Smooth muscle cell (in vitro differentiated cells): Measurements from ENCODE around the gene RGS9BP. TPM values are rescaled to one million over a fixed set of nuclear protein-coding genes. Genes with fewer than 3 reads are reported as not detected.
A peak's percentile ranks its signal among the peaks of the same experiment; 100 is the strongest.
"Not testable (repeated sequence)": the region's sequence is repeated elsewhere in the genome, so short reads cannot be mapped to it uniquely, and the experiment has no call there.

Experiments used
- DNase-seq: peaks from one replicate; lab custom pipeline; 2025; ENCODE audit not compliant: unreplicated experiment; lab: John Stamatoyannopoulos, UW
- H2AFZ ChIP-seq: fragments of 200-600 bp; sonication (generic); 2 replicates; pipeline ENCODE4 v1.6.0; 2016; ENCODE audit warnings: antibody characterized with exemption, low read depth, mild to moderate bottlenecking
- H3F3A ChIP-seq: fragments of 200-600 bp; sonication (generic); 2 replicates; pipeline ENCODE4 v1.6.0; 2017; ENCODE audit warnings: antibody characterized with exemption, low read depth
- H3K27ac ChIP-seq: fragments of 200-600 bp; sonication (generic); 2 replicates; pipeline ENCODE4 v1.5.1; 2016; ENCODE audit warnings: low read depth, mild to moderate bottlenecking
- H3K27me3 ChIP-seq: fragments of 200-600 bp; sonication (generic); 2 replicates; pipeline ENCODE4 v1.6.1; 2016; ENCODE audit warnings: low read depth, mild to moderate bottlenecking
- H3K36me3 ChIP-seq: fragments of 200-600 bp; sonication (generic); 2 replicates; pipeline ENCODE4 v1.5.1; 2016; ENCODE audit warnings: low read depth
- H3K4me1 ChIP-seq: fragments of 200-600 bp; sonication (generic); 2 replicates; pipeline ENCODE4 v1.5.1; 2016; ENCODE audit warnings: low read depth
- H3K4me2 ChIP-seq: fragments of 200-600 bp; sonication (generic); 2 replicates; pipeline ENCODE4 v1.6.0; 2016; ENCODE audit warnings: mild to moderate bottlenecking
- H3K4me3 ChIP-seq: fragments of 200-600 bp; sonication (generic); 2 replicates; pipeline ENCODE4 v1.5.1; 2016; ENCODE audit warnings: mild to moderate bottlenecking
- H3K79me2 ChIP-seq: fragments of 200-600 bp; sonication (generic); 2 replicates; pipeline ENCODE4 v1.6.0; 2016; ENCODE audit warnings: low read depth, mild to moderate bottlenecking
- H3K9ac ChIP-seq: fragments of 200-600 bp; sonication (generic); 2 replicates; pipeline ENCODE4 v1.6.0; 2016; ENCODE audit warnings: low read depth
- H3K9me3 ChIP-seq: fragments of 200-600 bp; sonication (generic); replicated peaks from 2 replicates; pipeline ENCODE4 v1.5.1; 2016; ENCODE audit warnings: low read depth
- H4K20me1 ChIP-seq: fragments of 200-600 bp; sonication (generic); 2 replicates; pipeline ENCODE4 v1.6.0; 2016; ENCODE audit warnings: low read depth
- WGBS: methylation state at CpG from one replicate; pipeline ENCODE4 v1.1.7; 2016; ENCODE audit warnings: low lambda C conversion rate; 5-methylcytosine and 5-hydroxymethylcytosine counted together
- polyA plus RNA-seq: library from polyadenylated mRNA; unstranded; fragments of >200 nt; fragmentation: Nextera tagmentation; extraction: Ambion mirVana; gene quantifications from 2 replicates; pipeline ENCODE4 v1.2.1, GENCODE V29; 2016
- total RNA-seq: library from RNA; depleted of rRNA; stranded (reverse); fragments of >200 nt; gene quantifications from 2 replicates; pipeline ENCODE4 v1.2.3, GENCODE V29; 2014
- TF ChIP-seq, protein P1 (sequence below): fragments of 200-600 bp; sonication (generic); IDR thresholded peaks from 2 replicates; pipeline ENCODE4 v1.5.1; 2017; ENCODE audit warnings: borderline replicate concordance, mild to moderate bottlenecking, antibody characterized with exemption; ENCODE audit not compliant: insufficient read depth, poor library complexity, severe bottlenecking

The RGS9BP gene
- total and polyA plus RNA-seq, 2 experiments from 2014 or later: not detected

DNA sequence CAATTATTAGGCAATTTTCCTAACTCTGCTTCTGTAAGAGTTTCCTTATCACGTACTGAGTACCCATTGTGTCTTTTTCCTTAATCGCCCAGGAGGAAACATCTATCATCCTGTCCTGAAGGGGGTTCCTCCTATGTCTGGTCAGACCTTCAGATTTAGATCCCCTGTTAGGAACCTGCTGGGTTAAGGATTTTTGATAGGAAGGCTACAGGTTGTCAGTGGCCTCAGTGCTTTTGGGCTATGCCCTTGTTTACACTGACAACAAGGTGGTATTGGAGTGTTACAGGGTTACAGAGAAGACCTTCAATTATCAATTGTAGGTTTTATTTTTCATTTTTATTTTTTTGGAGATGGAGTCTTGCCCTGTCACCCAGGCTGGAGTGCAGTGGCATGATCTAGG is 19.2 kb downstream of the RGS9BP start:
- H3K27me3 ChIP-seq, H3F3A ChIP-seq, H3K9me3 ChIP-seq, H3K36me3 ChIP-seq, H3K9ac ChIP-seq, H3K27ac ChIP-seq, DNase-seq, H2AFZ ChIP-seq: not testable (repeated sequence)
- peak overlapping the region; percentile 74 for H3K4me2 ChIP-seq
- WGBS: 93% methylated on average over 2 of the region's 2 CpGs
- H4K20me1 ChIP-seq: peaks cover 40% of the 10 kb centered on the region
- peaks cover 14% of the 10 kb centered on the region for H3K4me1 ChIP-seq
- H3K79me2 ChIP-seq: peaks cover 52% of the 10 kb centered on the region
- H3K4me3 ChIP-seq: peak overlapping the region; percentile 68

DNA sequence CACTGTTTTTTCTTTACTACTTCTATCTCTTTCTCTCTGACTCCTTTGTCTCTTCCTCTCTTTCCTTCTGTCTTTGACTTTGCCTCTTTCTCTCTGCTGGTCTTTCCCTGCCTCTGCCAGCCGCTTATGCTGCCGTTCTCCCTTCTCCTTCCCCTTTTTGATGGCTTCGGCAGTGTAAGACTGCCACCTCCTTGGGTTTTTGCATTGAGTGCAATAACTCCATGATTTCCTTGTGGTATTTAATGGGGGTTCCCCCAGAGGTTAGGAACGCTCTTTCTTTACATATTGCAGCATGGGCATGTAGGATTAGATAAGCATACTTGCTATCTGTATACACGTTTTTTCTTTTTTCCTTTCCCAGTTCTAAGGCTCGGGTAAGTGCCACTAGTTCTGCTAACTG is 19.9 kb downstream of the RGS9BP start:
- H3K36me3 ChIP-seq, H3K9me3 ChIP-seq, H2AFZ ChIP-seq, H3K27me3 ChIP-seq, H3K9ac ChIP-seq, H3K27ac ChIP-seq, H3F3A ChIP-seq, H3K4me2 ChIP-seq, H3K4me3 ChIP-seq, DNase-seq: not testable (repeated sequence)
- WGBS: 84% methylated on average over 6 of the region's 6 CpGs
- peaks cover 14% of the 10 kb centered on the region for H3K4me1 ChIP-seq
- peaks cover 42% of the 10 kb centered on the region for H4K20me1 ChIP-seq
- H3K79me2 ChIP-seq: peaks cover 55% of the 10 kb centered on the region

DNA sequence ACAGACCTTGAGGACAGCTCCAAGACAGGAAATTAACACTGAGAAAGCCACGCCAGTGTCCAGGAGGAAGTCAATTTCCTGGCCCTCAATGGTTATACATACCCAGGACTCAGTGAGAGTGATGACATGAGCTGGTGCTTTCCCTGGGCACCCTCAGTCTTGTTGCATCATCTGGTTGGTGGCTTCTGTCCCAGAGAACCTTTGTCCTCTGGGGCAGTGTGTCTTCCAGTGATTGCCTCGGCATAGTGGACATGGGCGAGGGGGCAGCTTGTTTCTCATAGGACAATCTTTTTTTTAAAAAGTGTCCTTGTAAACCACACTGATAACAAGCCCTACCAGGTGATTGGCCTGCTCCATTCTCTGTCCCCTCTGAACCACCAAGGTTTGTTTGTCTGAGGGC is 21.1 kb downstream of the RGS9BP start:
- not testable (repeated sequence) for H3K4me3 ChIP-seq
- WGBS: 100% methylated on average over 3 of the region's 3 CpGs

DNA sequence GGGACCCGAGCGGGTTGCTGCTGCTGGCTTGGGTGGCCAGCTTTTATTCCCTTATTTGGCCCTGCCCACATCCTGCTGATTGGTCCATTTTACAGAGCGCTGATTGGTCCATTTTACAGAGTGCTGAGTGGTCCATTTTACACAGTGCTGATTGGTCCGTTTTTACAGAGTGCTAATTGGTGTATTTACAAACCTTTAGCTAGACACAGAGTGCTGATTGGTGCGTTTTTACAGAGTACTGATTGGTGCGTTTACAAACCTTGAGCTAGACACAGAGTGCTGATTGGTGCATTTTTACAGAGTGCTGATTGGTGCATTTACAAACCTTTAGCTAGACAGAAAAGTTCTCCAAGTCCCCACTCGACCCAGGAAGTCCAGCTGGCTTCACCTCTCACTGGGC is 24.5 kb downstream of the RGS9BP start:
- not testable (repeated sequence) for H3F3A ChIP-seq, H3K27me3 ChIP-seq, H3K27ac ChIP-seq, H3K9ac ChIP-seq, H3K9me3 ChIP-seq, H3K4me1 ChIP-seq, H3K4me3 ChIP-seq, H3K4me2 ChIP-seq, DNase-seq, H3K36me3 ChIP-seq, H2AFZ ChIP-seq
- Histone ChIP-seq H4K20me1 (peaks cover 46% of the 10 kb centered on the region), H3K79me2 (peaks cover 48% of the 10 kb centered on the region)
- 96% methylated on average over 7 of the region's 7 CpGs for WGBS

More for the DNA sequence above, 21.1 kb downstream of the RGS9BP start:
- not testable (repeated sequence) for H3K27me3 ChIP-seq, H3K9me3 ChIP-seq, H3F3A ChIP-seq, H3K4me2 ChIP-seq, H3K9ac ChIP-seq, DNase-seq, H3K27ac ChIP-seq, H2AFZ ChIP-seq, H3K36me3 ChIP-seq
- Histone ChIP-seq H4K20me1 (peaks cover 54% of the 10 kb centered on the region), H3K79me2 (peaks cover 63% of the 10 kb centered on the region), H3K4me1 (peaks cover 14% of the 10 kb centered on the region)

DNA sequence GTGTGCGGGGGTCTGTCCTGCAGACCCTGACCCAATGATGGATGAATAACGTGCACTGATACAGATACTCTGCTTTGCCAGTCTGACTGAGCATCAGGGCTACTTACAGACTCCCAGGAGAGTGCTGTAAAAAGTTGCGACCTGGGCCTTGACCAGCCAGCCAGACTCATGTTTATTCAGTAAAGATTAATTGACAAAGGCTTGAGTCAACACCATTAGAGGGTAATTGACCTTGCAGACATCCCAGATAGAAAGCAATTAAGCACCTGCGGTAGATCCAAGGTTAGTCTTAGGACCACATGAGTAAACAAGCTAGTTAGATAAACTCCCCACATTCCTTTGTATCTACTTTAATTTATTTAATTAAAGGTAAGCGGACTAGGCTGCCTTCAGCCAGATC is 26.4 kb downstream of the RGS9BP start:
- Histone ChIP-seq H3K27ac (no peak overlapping the region), H3F3A (no peaks in the 10 kb centered on the region), H3K9ac (no peak overlapping the region), H3K4me2 (no peak overlapping the region), H3K4me3 (no peak overlapping the region), H4K20me1 (peaks cover 27% of the 10 kb centered on the region), H3K9me3 (peaks cover 9% of the 10 kb centered on the region), H3K27me3 (no peaks in the 10 kb centered on the region), H3K79me2 (peaks cover 48% of the 10 kb centered on the region), H2AFZ (no peak overlapping the region), H3K4me1 (no peaks in the 10 kb centered on the region), H3K36me3 (no peaks in the 10 kb centered on the region)
- 79% methylated on average over 5 of the region's 5 CpGs for WGBS
- DNase-seq: no peak
- TF ChIP-seq, protein P1, sequence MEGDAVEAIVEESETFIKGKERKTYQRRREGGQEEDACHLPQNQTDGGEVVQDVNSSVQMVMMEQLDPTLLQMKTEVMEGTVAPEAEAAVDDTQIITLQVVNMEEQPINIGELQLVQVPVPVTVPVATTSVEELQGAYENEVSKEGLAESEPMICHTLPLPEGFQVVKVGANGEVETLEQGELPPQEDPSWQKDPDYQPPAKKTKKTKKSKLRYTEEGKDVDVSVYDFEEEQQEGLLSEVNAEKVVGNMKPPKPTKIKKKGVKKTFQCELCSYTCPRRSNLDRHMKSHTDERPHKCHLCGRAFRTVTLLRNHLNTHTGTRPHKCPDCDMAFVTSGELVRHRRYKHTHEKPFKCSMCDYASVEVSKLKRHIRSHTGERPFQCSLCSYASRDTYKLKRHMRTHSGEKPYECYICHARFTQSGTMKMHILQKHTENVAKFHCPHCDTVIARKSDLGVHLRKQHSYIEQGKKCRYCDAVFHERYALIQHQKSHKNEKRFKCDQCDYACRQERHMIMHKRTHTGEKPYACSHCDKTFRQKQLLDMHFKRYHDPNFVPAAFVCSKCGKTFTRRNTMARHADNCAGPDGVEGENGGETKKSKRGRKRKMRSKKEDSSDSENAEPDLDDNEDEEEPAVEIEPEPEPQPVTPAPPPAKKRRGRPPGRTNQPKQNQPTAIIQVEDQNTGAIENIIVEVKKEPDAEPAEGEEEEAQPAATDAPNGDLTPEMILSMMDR: no peak

DNA sequence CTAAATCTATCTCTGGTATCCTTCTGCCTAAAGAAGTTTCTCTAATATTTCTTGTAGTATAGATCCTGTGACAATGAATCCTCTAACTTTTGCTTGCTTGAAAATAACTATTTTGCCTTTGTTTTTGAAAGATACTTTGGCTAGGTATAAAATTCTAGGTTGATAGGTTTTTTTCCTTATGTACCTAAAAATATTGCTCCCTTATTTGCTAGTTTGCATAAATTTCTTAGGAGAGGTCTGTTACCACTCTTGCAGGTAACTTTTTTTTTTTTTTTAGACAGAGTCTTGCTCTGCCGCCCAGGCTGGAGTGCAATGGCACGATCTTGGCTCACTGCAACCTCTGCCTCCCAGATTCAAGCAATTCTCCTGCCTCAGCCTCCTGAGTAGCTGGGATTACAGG is 28.4 kb downstream of the RGS9BP start:
- H3K27ac ChIP-seq, H2AFZ ChIP-seq, H3K9ac ChIP-seq, H3K36me3 ChIP-seq, H3K4me3 ChIP-seq, H3F3A ChIP-seq, H3K9me3 ChIP-seq, H3K4me1 ChIP-seq, H3K27me3 ChIP-seq, H3K4me2 ChIP-seq, DNase-seq: not testable (repeated sequence)
- Histone ChIP-seq H4K20me1 (peaks cover 25% of the 10 kb centered on the region), H3K79me2 (peaks cover 42% of the 10 kb centered on the region)
- 97% methylated on average over 2 of the region's 2 CpGs for WGBS
